Renal pelvis (tissue), 4 donors: ENCODE measurements around the gene WDR27. TPM values are rescaled to one million over a fixed set of nuclear protein-coding genes. Genes with fewer than 3 reads are reported as not detected.
A peak's percentile ranks its signal among the peaks of the same experiment; 100 is the strongest.
"Not testable (repeated sequence)": the region's sequence is repeated elsewhere in the genome, so short reads cannot be mapped to it uniquely, and the experiment has no call there.

Experiments
- DNase-seq: peaks from one replicate; pipeline ENCODE4 v3.0.0-alpha.2; 2013
- polyA plus RNA-seq, 3 donors: library from polyadenylated mRNA; unstranded; fragments of 120-200 nt; gene quantifications; one replicate each; pipeline ENCODE4 v1.2.1, GENCODE V29; 2013; ENCODE audit not compliant: insufficient read length in 3 of 3

WDR27 gene
- polyA plus RNA-seq, 3 donors, result 41.7 to 109 (median 100) TPM

DNA sequence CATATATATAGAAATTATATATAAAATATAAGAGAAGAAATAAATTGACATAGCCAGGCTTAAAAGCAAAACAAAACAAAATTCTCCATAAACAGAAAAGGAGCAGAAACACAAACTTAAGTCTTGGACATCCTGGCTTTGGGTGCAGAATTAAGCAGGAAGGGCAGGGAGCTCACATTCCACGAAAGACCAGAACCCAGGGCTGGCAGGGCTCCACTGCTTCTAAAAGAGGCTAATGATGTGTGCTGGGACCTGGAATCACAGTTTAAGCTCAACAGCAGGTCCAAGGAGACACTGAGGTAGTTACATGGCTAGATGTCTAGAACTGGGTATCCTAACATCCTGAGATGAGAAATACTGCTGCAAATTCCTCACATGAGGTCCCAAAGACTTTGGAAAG, 210.3 kb downstream of the WDR27 start:
- DNase-seq, result no peak

DNA sequence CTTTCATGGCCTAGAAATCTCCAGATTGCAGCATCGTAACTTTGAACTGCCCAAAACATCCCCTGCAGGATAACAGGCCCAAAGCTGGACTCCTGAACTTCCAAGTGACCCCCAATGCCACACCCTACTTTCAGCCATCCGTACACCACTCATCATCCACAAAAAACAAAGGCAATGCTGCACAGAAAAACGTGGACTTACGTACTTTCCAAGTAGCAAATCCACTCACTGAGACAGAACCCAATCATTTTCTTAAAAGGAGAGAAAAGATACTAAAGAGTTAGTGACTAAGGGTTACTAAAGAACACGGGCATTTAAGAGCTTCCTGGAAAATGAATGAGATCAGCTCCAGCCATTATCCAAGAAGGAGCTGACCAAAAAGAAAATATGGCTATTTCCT, 211.0 kb downstream of the WDR27 start:
- DNase-seq, result no peak

GRCh38 chr6:169490246-169490641, 211.6 kb downstream of the WDR27 start:
- no peak for DNase-seq

- DNase-seq, result no peak
These were observed 212.1 kb downstream of the WDR27 start for GRCh38 chr6:169489563-169490245.

DNA sequence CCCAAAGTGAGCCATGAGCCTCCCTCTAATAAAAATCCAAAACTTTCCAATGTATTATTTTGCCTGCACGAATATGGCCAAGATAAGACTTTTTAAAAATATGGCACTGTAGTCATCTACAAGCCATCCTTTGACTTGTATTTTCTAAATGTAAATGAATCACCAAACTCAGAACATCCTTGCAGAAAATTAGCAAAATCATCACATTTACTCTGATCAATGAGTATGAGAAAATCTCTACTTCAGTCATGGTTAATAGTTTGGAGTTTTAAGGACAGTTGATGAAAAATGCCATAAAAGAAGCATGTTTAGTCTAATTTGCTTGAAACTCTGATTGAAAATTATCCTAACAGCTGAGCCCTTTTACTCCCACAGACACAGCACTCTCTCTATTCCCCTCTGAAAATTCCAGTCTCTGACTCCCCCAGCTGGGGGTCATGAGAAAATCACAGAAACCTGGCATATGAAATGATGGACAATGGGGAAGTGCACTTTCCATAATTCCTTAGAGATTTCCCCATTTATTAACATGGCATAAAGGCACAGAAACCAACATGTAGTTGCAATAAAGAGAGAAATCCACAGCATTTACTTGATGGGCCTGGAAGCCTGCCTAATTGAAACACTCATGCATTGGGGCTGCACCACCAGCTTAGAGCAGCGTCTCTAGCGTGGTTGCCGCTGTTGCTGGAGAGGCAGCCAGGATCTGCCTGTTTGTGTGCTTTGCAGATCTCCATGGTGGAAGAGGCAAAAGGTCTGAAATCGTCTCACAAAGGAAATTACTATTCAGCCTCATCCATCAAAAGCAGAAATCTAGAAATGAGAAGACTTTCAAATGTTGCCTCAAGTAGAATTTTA, 214.0 kb downstream of the WDR27 start:
- peak; percentile 38 for DNase-seq

GRCh38 chr6:169479783-169480495, 221.9 kb downstream of the WDR27 start:
- no peak for DNase-seq

DNA sequence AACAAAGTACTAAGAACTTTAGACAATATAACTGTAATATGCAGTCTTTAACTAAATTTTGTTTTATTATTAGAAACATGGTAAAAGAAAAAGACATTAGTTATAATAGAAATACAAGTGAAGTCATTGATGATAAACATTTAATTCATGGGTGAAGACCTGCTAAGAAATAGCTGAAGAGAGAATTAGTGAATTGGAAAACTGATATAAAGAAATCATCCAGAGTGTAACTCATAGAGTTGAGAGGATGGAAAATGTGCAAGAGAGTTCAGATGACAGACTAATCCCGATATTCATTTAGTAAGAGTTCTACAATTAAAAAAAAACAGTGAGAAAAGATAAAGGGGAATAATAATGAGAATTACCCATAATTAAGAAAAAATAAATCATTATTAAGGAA, 227.5 kb downstream of the WDR27 start:
- no peak for DNase-seq

DNA sequence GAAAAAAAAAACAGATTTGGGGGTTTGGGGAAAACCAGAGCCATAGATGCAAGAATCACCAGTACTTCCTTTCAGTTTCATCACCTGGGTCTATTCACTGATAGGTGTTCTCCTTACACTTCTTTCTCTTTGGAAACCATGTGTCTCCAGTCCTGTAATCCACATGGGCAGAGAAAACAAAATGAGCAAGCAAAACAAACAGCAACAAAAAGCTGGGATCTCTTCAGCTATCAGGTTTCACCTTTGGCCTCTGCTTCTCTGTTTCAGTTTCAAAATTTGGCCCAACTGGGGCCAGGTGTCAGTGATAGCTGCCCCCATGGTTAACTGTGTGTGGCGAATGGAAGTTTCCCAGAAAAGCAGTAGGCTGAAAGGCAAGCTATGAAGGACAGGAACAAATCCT, 228.2 kb downstream of the WDR27 start:
- DNase-seq, result no peak

DNA sequence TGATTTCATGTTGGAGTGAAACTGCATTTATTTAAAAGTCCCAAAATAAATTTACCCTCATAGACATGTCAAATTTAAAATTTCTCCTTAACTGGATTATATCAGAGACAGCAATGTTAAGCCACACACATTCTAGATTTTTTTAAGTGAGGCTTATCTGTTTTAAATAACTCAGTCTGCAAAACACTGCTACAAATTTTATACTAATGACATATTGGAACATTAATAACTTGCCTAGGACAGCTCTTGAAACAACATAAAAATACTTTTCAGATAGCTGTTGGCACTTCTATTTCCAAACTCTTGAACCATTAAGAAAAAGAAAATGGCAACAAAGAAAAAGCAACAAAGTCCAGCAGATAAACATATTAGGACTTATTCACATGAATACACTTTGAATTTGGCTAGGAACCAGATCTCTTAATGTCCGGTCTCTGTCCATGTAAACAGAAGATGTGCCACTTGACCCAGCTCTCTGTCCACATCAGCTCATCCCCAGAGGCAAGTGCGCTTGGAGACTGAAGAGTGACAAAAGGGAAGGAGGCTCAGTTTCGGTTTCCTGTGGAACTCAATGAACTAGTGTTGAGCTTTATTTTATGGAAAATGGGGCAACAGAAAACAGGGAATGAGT, 228.9 kb downstream of the WDR27 start:
- DNase-seq, result no peak

- DNase-seq, result no peak
These were observed 231.0 kb downstream of the WDR27 start for GRCh38 chr6:169470790-169471189.

DNA sequence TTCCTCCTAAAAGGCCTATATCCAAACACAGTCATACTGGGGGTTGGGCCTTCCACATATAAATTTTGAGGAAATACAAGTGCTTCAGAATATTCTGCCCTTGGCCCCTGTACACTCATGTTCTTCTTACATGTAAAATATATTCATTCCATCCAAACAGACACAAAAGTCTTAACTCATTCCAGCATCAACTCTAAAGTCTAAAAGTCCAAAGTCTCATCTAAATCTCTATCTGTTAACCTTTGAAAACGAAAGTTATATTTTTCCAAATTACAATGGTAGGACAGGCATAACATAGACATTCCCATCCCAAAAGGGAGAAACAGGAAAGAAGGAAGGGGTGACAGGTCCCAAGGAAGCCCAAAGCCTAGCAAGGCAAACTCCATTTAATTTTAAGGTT, 232.8 kb downstream of the WDR27 start:
- no peak for DNase-seq

DNA sequence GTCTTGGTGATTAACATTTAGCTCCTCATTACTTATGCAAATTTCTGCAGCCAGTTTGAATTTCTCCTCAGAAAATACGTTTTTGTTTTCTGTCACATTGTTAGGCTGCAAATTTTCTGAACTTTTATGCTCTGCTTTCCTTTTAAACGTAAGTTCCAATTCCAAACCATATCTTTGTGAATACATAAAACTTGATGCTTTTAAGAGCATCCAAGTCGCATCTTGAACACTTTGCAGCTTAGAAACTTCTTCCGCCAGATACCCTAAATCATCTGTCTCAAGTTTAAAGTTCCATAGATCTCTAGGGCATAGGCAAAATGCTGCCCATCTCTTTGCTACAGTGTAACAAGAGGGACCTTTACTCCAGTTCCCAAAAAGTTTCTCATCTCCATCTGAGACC, 234.1 kb downstream of the WDR27 start:
- DNase-seq, result not testable (repeated sequence)

GRCh38 chr6:169466256-169466655, 235.6 kb downstream of the WDR27 start:
- not testable (repeated sequence) for DNase-seq

- no peak for DNase-seq
These were observed 244.1 kb downstream of the WDR27 start for GRCh38 chr6:169457762-169458161.

- no peak for DNase-seq
These were observed 245.0 kb downstream of the WDR27 start for GRCh38 chr6:169456840-169457239.

DNA sequence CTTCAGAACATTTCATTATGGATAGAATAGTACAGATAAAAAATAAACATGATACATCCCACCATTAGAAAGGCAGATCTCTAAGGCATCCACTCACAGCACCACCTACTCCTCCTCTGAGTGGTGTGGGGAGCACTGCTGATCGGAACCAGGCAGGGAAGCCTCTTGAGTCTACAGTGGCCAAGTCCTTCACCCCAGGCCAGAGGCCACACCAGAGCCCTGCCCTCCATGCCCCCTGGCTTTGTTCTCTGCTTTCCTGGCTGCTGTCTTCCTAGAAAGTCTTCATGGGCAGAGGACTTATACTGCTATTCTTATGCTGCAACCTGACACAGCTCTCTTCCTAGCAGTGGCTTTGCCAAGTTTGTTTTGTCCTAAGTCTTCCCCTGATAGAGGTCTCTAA, 246.4 kb downstream of the WDR27 start:
- DNase-seq, result no peak

DNA sequence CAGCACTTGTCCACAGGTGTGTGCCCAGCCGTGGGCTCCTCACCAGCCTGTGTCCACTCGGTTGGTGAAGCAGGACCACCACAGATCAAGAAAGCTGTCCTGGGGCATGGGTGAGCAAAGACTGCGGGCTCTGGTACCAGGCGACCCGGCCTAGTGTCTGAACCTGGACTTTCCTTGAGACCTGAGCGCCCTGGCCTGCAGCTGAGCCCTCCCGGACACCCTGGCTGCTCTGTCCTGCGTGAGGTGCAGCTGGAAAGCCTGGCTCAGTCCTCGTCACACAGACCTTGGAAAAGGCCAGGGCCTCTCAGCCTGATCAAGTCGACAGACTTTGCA, 247.0 kb downstream of the WDR27 start:
- no peak for DNase-seq

DNA sequence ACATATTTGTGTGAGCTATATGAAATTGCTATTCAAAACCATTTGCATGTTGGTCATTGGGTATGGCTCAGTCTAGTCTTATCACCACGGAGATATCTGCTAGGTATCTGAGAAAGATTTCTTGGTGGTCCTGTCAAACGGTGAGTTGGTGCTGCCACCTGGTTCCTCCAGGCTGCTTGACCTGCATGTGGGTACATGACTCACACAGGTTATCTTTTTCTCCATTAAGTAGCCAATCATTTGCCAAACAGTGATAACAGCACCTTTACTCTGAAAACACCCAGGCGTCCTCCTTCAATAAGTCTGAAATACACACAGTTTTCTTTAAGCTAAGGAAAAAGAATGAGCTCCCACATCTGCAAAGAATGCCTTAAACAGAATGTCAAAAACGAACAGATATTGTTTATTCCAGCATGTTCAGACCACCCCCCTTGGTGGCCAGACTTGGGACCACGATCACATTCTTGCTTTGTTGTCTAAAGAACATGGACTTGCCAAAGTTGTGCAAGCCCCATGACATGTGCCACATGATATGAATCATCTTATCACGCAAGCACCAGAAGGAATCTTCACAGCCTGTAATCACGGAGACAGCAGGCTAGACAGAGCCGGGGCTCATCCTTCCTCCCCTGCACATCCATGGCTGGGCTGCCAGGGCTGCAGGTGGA, 247.5 kb downstream of the WDR27 start:
- DNase-seq, result no peak

GRCh38 chr6:169452869-169453620, 248.8 kb downstream of the WDR27 start:
- no peak for DNase-seq

DNA sequence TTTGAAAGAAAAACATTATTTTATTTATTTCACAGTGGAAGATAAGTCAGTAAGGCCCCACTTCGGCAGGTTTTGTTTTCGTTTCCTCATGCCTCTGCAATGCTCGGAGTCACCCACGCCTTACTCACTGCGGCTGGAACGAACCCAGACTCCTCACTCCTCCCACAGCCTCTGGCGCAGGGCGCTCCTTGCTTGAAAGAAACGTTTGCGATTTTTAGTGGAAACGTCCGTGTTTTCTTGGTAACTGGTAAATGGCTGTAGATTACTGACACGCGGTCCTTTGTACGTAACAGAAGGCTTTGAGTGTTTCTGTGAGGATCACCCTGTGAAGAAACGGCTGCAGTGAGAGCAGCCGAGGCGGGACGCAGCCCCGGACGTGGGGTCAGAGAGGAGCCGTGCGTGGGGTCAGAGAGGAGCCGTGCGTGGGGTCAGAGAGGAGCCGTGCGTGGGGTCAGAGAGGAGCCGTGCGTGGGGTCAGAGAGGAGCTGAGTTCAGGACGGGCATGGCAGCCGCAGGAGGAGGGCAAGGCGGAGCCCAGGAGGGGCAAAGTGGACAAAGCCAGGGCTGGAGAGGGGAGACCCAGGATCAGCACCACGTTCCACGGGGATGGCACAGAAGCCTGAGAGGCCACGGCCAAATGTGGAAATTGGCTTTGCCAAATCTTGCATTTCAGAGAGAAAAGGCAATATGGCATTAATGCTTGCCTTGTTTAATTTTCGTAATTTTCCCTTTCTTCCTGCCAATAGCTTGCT, 249.5 kb downstream of the WDR27 start:
- DNase-seq, result peak; percentile 51
